NCI-H187 (cell line): ENCODE data around the gene GFER.

Experiments used
- DNase-seq, 2 experiments: peaks; one replicate each; lab custom pipeline; 2025; lab: John Stamatoyannopoulos, UW

GFER gene

GRCh38 chr16:1974157-1975070, 9.6 kb upstream of the GFER start:
- DNase-seq = no peak

DNA sequence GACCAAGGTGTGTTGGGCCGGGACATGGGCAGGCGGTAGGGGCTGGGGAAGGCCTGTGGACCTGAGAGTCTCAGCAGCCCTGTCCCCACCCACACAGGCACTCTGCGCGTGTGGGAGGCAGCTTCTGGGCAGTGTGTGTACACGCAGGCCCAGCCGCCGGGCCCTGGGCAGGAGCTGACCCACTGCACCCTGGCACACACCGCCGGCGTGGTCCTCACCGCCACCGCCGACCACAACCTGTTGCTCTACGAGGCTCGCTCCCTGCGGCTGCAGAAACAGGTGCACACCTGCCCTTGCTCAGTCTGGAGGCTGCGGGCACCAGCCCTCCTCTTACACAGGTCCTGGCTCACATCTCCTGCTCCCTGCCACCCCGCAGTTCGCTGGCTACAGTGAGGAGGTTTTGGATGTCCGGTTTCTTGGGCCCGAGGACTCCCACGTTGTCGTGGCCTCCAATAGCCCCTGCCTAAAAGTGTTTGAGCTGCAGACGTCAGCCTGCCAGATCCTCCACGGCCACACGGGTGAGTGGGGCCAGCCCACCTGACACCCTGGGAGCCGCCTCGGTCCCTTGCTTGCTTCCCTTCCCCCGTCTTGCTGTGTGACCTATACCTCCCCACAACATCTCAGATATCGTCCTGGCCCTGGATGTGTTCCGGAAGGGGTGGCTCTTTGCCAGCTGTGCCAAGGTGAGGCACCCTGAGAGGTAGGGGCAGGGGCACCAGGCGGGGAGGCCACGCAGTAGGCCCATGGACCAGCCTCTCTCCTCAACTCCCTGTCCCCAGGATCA, 8.4 kb upstream of the GFER start:
- no peak for DNase-seq

- no peak for DNase-seq
These were observed 7.8 kb upstream of the GFER start for GRCh38 chr16:1976216-1976520.

- no peak for DNase-seq
These were observed 6.8 kb upstream of the GFER start for GRCh38 chr16:1976951-1977874.

- no peak for DNase-seq
These were observed 6.1 kb upstream of the GFER start for GRCh38 chr16:1977875-1978268.

DNA sequence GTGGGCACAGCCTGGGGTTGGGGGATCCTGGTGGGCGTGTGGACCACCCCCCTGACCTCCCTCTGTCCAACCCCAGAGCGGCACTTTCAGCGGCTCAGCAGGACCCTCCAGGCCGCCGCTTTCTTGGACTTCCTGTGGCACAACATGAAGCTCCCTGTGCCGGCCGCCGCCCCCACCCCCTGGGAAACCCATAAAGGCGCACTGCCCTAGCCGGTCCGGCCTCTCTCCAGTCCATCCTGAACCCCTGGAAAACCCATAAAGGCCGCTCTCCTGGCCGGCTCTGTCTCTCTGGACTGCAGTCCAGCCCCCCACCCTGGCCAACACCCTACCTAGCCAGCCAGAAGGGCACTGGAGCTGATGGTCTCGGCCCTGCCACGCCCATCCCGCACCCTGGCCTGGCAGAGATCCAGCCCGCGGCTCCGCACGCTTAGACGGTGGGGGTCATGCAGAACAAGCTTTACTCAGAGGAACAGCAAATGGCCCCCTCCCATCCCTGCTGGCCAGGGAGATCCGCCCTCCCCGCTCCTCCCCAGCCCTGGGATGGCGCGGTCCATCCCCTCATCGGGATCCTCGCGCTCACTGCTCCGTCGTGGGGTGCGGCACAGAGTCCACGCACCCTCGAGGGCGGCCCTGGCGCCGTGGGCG, 5.4 kb upstream of the GFER start:
- no peak for DNase-seq

GRCh38 chr16:1979271-1980029, 4.5 kb upstream of the GFER start:
- peak; percentile 19 to 58 for DNase-seq

DNA sequence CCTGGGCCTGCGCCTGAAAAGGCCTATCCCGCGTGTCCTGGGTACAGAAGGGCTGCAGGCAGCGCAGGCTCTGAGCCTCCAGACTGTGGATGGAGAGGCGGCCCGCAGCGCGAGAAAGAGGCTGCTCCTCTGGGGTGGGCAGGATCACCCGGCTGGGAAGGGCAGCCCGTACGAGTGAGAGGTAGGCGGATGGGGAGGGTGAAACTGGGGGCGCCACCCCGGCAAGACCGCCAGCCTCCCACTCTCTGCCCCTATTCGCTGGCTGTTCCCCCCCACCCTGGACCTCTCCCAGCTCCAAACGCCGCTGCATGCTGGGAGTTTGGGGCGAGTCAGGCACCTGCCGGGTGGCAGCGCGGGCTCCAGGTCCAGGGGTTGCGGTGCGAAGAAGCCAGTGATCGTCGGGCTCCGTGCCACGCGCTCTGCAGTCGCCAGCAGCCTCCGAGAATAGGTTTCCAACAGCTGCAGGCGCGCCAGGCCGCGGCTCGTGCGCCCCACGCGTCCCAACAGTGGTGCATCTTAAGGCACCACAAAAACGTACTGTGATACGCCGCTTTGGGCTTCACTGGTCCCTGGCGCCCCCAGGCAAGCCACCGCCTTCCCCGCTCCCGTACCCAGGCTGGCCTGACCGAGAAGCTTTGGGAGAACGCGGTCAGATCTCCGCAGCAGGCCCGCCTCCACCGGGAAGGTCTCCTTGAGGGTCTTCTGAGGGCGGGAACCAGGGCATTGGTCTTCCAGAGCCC, 3.8 kb upstream of the GFER start:
- no peak for DNase-seq

GRCh38 chr16:1980770-1981087, 3.3 kb upstream of the GFER start:
- DNase-seq = no peak

DNA sequence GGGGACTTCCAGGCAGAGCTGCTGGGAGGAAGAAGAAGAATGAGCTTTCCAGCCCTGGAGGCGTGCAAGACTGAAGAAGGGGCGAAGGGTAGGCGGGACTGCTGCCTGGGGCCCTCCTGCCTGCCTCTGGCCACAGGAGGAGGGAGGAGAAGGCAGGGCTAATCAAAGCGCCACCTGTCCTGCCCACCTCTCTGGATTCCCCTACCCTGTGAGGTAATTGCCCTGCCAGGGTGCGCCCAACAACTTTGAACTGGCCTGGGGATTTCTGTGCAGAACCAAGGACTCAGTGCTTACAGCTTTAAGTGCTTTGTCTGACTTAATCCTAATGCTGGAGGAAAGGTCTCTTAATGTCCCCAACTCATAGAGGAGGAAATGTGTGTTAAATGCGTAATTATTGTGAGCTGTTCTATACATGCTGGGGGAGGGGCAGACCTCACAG, 2.6 kb upstream of the GFER start, which contains the start of gene NOXO1:
Gene NOXO1 (minus strand): TSS at position 72 of the 439 bp plus-strand sequence. CDS start 290 bp downstream, outside the sequence.
- no peak for DNase-seq

DNA sequence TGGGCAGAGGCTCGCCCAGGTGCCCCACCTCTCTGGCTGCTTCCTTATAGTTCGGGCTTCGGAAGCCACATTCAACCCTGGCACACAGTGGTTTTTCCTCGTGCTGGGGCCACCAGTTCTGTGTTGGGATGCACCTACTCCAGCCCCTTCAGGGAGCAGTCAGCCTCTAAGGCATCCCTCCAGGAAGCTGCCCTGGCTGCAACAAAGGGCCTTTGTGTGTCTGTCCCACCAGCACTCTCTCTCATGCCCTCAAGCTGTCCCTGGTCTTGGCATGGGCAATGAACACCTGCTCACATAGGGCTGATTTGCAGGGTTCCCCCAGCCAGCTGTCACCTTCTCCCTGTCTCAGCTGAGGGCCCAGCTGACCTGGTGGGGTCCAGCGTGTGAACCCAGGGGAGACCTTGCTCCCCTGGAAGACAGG, 2.0 kb upstream of the GFER start:
- DNase-seq = no peak

GRCh38 chr16:1982991-1983543, 926 bp upstream of the GFER start:
- no peak for DNase-seq

DNA sequence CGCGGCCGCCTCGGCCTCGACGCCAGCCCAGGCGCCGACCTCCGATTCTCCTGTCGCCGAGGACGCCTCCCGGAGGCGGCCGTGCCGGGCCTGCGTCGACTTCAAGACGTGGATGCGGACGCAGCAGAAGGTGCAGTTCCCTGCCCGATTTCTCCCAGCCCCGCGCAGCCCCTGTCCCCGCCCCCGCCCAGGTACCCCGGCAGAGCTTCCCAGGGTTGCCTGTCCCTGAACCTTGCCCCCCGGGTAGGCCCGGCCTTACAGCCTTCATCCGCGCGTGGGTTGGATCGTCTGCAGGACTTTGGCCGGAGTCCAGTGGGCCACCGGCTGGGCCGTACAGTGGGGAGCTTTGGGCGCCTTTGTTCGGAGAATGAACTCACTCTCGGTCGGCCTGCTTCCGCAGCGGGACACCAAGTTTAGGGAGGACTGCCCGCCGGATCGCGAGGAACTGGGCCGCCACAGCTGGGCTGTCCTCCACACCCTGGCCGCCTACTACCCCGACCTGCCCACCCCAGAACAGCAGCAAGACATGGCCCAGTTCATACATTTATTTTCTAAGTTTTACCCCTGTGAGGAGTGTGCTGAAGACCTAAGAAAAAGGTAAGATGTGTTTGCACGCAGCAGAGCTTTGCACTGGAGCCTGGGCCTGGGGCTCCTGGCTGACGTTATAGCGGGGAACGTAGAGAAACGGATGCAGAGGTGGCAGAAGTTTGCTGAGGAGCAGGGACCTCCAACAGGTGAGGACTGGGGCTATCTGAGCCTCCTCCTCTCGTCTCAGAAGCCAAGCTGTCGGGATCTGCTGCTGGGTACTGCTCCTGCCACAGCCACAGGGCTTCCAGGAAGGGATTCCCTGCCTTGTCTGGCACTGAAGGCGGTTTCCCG, 593 bp downstream of the GFER start:
- DNase-seq = no peak

DNA sequence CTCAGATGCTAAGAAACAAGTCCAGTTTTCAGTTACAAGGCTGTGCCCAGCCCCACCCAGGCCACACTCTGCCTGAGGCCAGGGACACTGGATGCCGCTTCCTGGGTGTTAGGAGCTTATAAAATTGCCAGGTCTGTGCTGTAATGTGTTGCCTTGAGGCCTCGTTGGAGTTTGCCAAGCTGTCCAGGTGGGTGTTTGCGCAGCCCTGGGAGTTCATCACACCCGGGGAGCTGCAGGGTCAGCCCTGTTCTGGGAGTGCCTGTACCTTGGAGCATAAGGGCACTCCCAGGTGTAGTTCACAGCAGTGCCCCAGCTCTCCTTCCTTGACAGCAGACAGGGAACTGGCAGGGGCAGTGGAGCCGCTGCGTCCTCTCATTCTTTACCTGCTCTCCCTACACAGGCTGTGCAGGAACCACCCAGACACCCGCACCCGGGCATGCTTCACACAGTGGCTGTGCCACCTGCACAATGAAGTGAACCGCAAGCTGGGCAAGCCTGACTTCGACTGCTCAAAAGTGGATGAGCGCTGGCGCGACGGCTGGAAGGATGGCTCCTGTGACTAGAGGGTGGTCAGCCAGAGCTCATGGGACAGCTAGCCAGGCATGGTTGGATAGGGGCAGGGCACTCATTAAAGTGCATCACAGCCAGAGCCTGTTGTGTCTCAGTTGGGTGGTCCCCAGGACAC, 1.6 kb downstream of the GFER start:
- no peak for DNase-seq

- no peak for DNase-seq
These were observed 3.2 kb downstream of the GFER start for GRCh38 chr16:1987198-1987597.

DNA sequence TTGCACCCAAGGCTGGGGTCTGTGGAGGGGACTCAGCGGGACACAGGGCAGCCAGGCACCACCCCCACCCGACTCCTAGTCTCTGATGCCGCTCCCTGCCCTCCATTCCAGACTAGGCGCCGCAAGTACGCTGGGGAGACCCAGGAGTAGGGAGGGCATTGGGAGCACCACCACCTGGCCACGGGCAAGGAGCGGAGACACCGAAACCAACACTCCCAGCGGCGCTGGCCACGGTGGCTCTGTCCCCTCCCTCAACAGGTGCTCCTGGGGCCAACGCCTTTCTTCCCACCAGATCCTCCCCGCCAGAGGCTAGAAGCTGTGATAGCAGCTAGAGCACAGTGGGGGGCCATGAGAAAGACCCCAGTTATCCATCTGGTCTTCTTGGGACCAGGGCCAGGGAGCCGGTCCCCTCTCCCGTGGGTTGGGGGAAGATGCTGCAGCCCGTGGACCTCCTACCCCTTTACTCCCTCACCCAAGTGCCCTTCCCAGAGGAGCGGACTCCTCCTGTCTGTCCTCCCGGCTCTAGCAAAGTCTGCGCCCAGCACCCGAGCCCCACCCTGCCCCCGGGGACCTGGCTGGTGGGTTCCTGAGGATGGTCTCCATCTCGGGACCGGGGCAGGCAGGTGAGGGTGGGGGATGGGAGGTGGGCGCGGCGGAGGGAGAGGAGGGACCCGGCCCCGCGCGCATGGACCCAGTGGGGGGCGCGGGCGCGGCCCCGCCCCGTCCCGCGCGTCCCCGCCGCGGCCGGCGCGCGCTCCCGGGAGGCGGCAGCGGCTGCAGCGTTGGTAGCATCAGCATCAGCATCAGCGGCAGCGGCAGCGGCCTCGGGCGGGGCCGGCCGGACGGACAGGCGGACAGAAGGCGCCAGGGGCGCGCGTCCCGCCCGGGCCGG, 5.5 kb downstream of the GFER start, which contains the start of gene SYNGR3:
Gene SYNGR3 (plus strand): TSS at position 762 of the 892 bp plus-strand sequence. CDS start 133 bp downstream, outside the sequence.
- peak; percentile 55 to 71 for DNase-seq

DNA sequence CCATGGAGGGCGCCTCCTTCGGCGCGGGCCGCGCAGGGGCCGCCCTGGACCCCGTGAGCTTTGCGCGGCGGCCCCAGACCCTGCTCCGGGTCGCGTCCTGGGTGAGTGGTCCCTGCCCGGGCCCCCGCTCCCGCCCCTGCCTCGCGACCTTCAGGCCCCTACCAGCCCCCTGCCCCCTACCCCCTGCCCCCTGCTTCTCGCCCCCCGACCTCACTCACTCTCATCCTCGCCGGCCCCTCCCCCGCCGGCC, 6.0 kb downstream of the GFER start:
- no peak for DNase-seq
